ENCODE results near the gene UBTF.

Gene UBTF

DNA sequence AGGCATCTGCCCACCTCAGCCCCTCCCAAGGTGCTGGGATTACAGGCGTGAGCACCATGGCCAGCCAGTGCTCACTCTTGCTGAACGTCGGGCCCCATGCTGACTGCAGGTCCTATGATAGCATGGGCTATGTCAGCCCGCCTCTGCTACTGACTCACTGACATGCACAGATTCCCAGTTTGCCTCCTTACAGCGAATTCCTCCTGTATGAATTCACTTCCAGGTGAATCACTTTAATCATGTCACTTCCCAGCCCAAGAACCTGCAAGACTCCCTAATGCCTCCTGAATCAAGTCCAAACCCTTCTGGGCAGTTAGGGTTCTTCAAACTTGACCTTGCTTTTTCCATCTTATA is 16.1 kb upstream of the UBTF start:
- Histone ChIP-seq H3K4me3 (ENCODE audit: low read depth, low read length) (no peak overlapping the region), H3K36me3 (ENCODE audit: control insufficient read depth, insufficient read depth, low read length) (no peaks in the 10 kb centered on the region), H3K4me2 (ENCODE audit: low read length) (no peak overlapping the region), H3K9ac (no peak overlapping the region), H2AFZ (no peak overlapping the region), H3K27ac (no peak overlapping the region), H3K79me2 (no peaks in the 10 kb centered on the region), H3K27me3 (ENCODE audit: control insufficient read depth, insufficient read depth, low read length) (no peaks in the 10 kb centered on the region), H3K4me1 (peaks cover 8% of the 10 kb centered on the region), H3K9me3 (ENCODE audit: control insufficient read depth, low read length) (no peaks in the 10 kb centered on the region)
- no peak for TF ChIP-seq CTCF (IDR thresholded peaks at IDR 0.05)

DNA sequence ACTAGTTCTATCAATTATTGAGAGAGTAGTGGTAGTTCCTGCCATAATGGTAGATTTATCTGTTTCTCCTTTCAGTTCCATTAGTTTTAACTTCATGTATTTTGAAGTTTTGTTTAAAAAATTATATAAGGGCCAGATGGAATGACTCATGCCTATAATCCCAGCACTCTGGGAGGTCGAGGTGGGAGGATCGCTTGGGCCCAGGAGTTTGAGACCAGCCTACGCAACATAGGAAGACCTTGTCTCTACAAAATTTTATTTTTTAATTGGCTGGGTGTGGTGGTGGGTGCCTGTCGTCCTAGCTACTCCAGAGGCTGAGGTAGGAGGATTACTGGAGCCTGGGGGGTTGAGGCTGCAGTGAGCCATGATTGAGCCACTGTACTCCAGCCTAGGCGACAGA is 14.1 kb upstream of the UBTF start:
- H3K4me3 ChIP-seq (ENCODE audit: low read depth, low read length): no peak overlapping the region
- no peak overlapping the region for H3K9ac ChIP-seq
- H3K27ac ChIP-seq: no peak overlapping the region
- peaks cover 8% of the 10 kb centered on the region for H3K4me1 ChIP-seq
- H2AFZ ChIP-seq: no peak overlapping the region
- no peaks in the 10 kb centered on the region for H3K9me3 ChIP-seq (ENCODE audit: control insufficient read depth, low read length)
- TF ChIP-seq CTCF (IDR thresholded peaks at IDR 0.05): no peak
- H3K36me3 ChIP-seq (ENCODE audit: control insufficient read depth, insufficient read depth, low read length): no peaks in the 10 kb centered on the region
- H3K79me2 ChIP-seq: no peaks in the 10 kb centered on the region
- H3K27me3 ChIP-seq (ENCODE audit: control insufficient read depth, insufficient read depth, low read length): no peaks in the 10 kb centered on the region
- no peak overlapping the region for H3K4me2 ChIP-seq (ENCODE audit: low read length)

GRCh38 chr17:44232061-44232460 is 12.6 kb upstream of the UBTF start:
- Histone ChIP-seq H2AFZ (no peak overlapping the region), H3K79me2 (no peaks in the 10 kb centered on the region), H3K4me2 (ENCODE audit: low read length) (no peak overlapping the region), H3K9ac (no peak overlapping the region), H3K27ac (no peak overlapping the region), H3K36me3 (ENCODE audit: control insufficient read depth, insufficient read depth, low read length) (no peaks in the 10 kb centered on the region), H3K27me3 (ENCODE audit: control insufficient read depth, insufficient read depth, low read length) (no peaks in the 10 kb centered on the region), H3K4me1 (peaks cover 8% of the 10 kb centered on the region), H3K9me3 (ENCODE audit: control insufficient read depth, low read length) (no peaks in the 10 kb centered on the region), H3K4me3 (ENCODE audit: low read depth, low read length) (no peak overlapping the region)
- no peak for TF ChIP-seq CTCF (IDR thresholded peaks at IDR 0.05)

DNA sequence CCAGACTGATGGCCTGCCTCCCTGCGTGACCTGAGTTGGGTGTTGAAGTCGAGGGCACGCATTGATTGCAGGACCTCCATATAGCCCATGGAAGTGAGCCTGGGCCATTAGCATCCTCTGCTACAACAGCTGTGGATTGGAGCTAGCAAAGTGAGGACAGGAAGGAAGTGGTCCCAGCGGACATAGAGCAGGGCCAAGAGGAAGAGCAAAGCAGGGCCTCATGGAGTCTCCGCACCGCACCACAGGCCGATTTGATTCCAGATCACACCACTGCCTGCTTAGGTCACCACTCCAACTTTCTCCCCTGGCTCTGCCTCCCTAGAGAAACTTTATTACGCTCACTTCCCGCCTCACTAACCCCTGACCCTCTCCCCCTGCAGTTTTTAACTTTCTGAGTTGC is 10.7 kb upstream of the UBTF start:
- H3K9me3 ChIP-seq (ENCODE audit: control insufficient read depth, low read length): no peaks in the 10 kb centered on the region
- H2AFZ ChIP-seq: no peak overlapping the region
- no peak overlapping the region for H3K9ac ChIP-seq
- no peaks in the 10 kb centered on the region for H3K36me3 ChIP-seq (ENCODE audit: control insufficient read depth, insufficient read depth, low read length)
- H3K4me3 ChIP-seq (ENCODE audit: low read depth, low read length): no peak overlapping the region
- H3K27ac ChIP-seq: no peak overlapping the region
- no peak overlapping the region for H3K4me2 ChIP-seq (ENCODE audit: low read length)
- H3K79me2 ChIP-seq: no peaks in the 10 kb centered on the region
- H3K27me3 ChIP-seq (ENCODE audit: control insufficient read depth, insufficient read depth, low read length): no peaks in the 10 kb centered on the region
- H3K4me1 ChIP-seq: peaks cover 3% of the 10 kb centered on the region
- no peak for TF ChIP-seq CTCF (IDR thresholded peaks at IDR 0.05)

GRCh38 chr17:44229090-44229489 is 9.6 kb upstream of the UBTF start:
- Histone ChIP-seq H3K27me3 (ENCODE audit: control insufficient read depth, insufficient read depth, low read length) (no peaks in the 10 kb centered on the region), H3K36me3 (ENCODE audit: control insufficient read depth, insufficient read depth, low read length) (no peaks in the 10 kb centered on the region), H3K4me2 (ENCODE audit: low read length) (no peak overlapping the region), H3K27ac (no peak overlapping the region), H2AFZ (no peak overlapping the region), H3K9me3 (ENCODE audit: control insufficient read depth, low read length) (no peaks in the 10 kb centered on the region), H3K79me2 (no peaks in the 10 kb centered on the region), H3K4me3 (ENCODE audit: low read depth, low read length) (no peak overlapping the region), H3K4me1 (no peaks in the 10 kb centered on the region), H3K9ac (no peak overlapping the region)
- no peak for TF ChIP-seq CTCF (IDR thresholded peaks at IDR 0.05)

All from parathyroid adenoma (tissue), 2 donors.